CD4-positive, alpha-beta T cell treated with Interleukin-4 for 4 hours (primary cell): ENCODE data around the gene TTC34.
"Not testable (repeated sequence)": the region's sequence is repeated elsewhere in the genome, so short reads cannot be mapped to it uniquely, and the experiment has no call there.

ENCODE experiments used
- DNase-seq: peaks from one replicate; pipeline ENCODE4 v3.0.0-alpha.2; 2020

The TTC34 gene

DNA sequence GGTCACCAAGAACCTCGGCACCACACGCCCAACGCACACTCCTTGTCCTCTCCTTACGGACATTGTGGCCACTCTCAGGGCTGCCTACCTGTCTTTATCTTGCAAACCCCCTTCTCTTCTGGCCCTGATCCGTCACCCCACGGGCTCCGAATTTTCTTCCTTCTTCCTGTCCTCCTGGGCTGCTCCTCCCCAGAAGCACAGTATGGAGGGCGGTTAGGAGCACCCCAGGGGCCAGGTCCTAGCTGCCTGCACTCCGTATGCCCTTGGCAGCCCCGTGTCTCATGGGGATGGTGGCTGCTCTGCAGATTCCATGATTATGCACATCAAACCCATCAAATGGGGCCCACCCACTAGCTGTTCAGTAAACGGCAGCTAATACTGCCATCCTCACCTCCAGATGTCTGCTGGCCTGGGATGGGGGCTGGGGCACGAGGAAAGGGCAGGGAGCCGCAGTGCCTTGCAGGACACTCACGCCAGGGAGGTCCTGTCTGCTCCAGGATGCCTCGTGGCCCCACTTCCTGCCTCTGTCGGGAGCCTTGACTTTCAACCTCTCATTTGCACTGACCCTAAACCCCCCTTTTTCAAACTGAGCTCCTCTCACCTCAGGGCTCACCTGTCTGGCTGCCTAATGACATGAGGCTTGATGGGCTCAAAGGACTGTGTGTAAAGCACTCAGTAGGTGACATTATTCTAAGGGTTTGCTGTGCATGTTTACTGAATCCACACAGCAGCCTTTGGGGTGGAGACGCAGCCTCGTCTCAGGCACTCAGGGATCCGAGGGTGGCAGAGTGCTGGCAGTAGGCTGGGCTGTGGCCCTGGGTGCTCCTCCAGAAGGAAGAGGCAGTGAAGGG, 4.4 kb downstream of the TTC34 start:
- DNase-seq = no peak

GRCh38 chr1:2795926-2796325, 5.6 kb downstream of the TTC34 start:
- no peak for DNase-seq

- DNase-seq = no peak
Observed at GRCh38 chr1:2791027-2791760, 10.3 kb downstream of the TTC34 start.

DNA sequence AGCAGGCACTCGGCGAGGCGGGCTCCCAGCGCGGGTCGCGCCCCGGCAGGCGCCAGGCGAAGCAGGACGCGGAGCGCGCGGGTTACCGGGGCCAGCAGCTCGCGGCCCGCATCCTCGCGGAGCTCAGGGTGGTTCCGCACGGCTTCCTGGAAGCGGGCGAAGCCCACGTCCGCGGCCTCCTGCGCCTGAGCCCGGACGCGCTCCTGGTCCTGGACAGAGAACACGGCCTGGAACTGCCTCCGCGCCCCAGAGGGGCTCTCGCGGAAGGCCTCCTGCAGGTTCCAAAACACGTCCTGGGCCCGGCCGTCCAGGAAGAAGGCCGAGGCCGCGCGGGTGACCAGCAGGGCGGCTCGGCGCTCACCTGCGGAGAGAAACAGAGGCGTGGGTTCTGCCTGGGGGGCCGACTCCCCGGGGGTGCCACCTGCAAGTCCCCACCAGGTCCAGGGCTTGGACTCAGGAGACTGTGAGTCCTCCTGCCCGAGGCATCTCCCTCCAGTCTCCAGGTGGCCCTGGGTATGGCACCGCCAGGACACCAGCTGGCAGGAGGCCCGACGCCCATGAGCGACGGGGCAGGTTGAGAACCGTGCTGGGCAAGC, 11.4 kb downstream of the TTC34 start:
- no peak for DNase-seq

GRCh38 chr1:2789164-2789985, 12.1 kb downstream of the TTC34 start:
- no peak for DNase-seq

GRCh38 chr1:2788506-2789163, 12.9 kb downstream of the TTC34 start:
- DNase-seq = no peak

GRCh38 chr1:2787163-2787911, 14.2 kb downstream of the TTC34 start:
- DNase-seq = no peak

DNA sequence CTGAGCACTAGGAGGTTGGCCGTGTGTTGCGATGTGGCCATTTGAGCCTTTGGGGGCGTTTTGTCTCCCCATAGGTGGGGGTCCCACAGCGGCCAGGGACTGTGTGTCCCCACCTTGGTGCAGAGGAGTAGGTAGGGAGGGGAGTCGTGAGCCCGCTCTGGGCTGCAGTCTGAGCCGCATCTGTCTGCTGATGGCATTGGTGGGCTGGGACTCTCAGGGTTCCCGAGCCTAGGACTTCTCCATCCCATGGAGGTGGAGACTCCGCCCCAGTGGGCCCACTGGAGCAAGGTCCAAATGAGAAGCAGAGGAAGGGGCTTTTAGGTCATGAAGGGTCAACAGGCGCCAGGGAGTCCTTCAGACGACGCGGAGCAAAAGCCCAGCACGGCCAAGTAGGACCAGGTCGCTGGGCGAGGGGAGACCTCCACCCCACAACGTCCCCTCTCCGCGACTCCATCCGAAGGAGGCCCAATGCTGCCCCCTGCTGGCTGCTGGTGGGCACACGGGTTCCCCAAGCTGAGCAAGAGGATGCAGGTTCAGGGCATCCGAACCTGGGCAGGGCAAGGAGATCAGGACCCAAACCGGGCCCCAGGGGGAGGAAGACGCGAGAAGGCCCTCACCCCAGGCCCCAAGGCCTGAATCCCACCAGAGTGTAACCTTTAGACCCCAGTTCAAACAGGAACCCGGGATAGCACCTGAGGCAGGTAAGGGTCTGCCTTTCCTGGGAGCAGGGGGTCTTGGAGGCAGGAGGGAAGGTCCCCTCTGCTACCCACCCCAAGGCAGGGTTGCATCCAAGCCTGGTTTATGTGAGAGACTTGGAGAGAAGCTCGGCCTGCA, 14.9 kb downstream of the TTC34 start:
- DNase-seq = peak; percentile 58

DNA sequence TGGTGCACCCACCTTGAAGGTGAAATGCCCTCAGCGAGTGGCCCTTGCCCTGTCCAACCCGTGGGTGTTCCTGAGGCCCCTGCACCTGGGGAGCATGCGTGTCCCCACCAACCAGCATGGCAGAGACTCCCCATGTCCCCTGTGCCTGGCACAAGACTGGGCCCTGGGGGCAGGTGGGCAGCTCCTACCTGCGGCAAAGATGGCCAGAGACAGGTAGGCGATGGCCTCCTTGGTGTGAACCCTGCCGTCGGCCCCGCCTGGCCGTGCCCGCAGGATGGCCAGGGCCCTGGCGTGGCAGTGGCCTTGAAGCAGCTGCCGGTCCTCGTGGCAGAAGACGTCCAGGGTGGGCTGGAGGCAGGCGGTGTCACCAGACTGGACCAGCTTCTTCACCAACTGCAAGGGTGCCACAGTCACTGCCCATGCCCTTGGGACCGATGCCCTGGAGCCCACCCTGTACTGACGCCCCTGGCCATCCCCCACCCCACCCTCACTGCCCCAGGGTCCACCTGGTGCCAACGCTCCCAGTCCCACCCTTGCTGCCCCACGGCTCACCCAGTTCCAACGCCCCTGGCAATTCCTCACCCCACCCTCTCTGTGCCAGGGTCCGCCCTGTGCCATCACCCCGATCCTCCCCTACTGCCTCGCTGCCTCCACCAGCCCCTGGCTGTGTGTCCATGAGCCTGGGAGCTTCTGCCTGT, 15.7 kb downstream of the TTC34 start:
- DNase-seq = no peak

DNA sequence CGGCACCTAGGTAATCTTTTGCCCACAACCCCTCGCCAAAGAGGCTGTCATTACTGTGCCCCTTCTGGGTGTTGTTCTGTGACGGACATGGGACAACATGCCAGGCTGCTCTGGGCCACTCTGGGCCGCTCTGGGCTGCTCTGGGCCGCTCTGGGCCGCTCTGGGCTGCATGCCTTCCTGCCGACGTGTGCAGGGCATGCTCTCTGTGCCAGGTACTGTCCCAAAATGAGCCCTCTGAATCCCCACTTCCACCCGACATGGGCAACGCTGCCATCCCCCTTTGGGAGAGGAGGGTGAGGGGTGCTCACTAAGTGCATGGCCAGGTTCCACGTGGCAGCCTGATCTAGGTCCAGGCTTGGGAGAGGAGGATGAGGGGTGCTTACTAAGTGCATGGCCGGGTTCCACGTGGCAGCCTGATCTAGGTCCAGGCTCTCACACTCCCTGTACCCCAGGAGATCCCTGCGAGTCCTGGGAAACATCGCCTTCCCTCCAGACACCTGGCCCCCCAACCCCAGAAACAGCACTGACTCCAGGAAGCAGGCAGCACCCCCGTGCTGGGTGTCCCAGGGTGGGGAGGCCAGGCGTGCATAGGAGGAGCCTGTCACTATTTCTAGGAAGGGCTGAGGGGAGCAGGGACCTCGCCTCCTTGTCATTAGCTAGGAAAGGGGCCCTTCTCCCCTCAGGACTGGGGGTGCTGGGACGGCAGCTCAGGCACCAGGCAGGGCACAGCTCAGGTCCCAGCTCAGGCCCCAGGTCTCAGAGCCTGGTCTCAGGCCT, 16.5 kb downstream of the TTC34 start:
- DNase-seq = no peak

DNA sequence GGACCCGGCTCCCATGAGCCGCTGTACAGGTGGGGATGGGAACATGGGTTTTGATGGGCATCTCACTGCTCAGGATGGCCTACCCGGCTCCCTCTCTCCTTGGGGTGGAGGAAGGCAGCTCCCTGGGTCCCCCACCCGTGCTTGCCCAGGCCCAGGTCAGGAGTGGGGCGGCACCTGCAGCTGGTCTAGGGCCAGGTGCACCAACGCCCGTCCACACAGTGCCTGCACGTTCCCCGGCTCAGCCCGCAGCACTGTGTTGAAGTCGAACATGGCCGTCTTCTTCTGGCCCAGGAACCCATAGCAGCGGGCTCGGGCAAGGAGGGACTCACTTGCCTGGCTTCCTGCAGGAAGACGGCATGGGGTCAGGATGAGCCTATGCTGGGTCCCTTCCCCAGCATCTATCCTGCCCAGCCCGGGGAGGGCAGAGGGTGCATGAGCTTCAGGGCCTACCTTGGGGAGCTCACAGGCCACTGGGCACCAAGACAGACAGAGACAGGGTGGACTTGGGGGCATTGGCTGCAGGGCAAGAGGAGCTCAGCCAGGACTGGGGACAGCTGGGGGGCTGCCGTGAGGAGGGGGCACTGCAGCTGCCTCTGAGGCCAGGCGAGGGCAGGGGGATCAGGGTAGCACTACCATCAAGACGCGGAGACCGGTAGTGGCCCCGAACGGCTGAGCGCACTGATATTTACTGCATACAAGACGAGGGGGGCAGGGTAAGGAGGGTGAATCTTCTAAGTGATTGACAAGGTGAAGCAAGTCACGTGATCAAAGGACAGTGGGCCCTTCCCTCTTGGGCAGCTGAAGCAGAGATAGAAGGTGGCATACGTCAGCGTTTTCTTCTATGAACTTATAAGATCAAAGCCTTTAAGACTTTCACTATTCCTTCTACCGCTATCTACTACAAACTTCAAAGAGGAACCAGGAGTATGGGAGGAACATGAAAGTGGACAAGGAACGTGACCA, 17.8 kb downstream of the TTC34 start:
- no peak for DNase-seq

- DNase-seq = no peak
Observed at GRCh38 chr1:2783069-2783434, 18.4 kb downstream of the TTC34 start.

- no peak for DNase-seq
Observed at GRCh38 chr1:2781627-2782026, 19.9 kb downstream of the TTC34 start.

DNA sequence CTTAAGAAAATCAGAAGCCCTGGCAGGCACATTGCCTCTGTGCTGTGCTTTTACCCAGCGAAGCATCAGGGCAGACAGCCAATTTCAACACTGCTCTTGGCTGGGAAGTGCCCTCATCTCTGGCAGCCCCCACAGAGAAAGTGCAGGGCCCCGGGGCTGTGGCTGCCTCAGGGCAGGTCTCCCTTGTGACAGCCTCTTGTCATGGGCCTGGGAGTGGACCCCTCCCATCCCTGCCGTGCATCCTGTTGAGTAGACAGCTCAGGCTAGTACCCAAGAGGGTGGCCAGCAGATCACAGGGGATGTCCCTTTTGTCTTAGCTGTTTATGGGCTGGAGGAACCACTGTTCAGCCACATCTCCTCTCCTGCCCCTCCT, 23.3 kb downstream of the TTC34 start:
- no peak for DNase-seq

DNA sequence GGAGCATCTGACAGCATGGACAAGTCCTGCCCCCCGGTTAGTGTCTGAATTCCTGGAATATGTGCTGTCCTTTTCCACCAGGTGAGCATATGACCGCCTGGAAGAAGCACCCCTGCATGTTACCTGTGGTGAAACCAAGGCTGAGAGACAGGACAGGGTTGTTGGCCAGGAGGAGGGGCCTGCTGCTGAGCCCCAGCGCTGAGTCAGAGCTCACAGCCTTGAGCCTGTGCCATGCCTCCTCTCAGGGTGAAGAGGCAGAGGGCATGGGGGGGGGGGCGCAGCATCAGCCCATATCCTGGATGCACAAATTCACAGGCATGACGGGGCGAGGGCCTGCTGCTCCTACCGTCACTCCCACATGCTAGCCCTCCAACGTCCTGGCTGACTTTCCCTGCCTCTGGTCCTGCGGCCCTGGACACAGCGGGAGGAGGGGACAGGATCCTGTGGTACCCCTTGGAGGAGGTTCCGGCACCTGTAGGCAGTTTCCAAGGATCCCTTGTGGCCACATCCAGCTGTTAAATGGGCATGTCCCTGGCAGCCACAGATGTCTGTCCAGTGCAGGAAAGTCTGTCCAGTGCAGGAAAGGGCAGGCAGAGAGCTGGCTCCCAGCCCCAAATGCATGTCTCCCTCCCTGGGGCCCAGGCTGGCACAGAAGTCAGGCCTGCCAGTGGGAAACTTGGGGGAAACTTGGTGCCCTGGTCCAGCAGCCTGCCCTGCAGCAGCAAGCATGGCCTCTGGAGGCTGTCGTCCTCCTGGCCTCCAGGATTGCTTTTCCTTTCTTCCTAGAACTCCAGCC, 23.9 kb downstream of the TTC34 start:
- DNase-seq = no peak

DNA sequence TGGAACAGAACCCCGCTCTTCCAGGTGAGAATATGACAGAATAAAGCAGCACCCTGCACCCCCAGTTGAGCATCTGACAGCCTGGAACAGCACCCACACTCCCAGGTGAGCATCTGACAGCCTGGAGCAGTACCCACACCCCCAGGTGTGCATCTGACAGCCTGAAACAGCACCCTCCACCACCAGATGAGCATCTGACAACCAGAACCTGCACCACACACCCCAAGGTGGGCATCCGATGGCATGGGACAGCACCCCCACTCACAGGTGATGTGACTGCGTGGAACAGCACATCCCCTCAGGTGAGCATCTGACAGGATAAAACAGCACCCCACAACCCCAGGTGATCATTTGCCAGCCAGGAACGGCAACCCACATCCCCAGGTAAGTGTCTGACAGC, 26.2 kb downstream of the TTC34 start:
- not testable (repeated sequence) for DNase-seq

- DNase-seq = not testable (repeated sequence)
Observed at GRCh38 chr1:2768052-2768451, 33.4 kb downstream of the TTC34 start.
